Measurements from ENCODE around the gene DISC1. TPM values are rescaled to one million over a fixed set of nuclear protein-coding genes. Genes with fewer than 3 reads are reported as not detected.

The DISC1 gene
- total RNA-seq, 1 experiment from 2014 or later: 1.8 TPM

DNA sequence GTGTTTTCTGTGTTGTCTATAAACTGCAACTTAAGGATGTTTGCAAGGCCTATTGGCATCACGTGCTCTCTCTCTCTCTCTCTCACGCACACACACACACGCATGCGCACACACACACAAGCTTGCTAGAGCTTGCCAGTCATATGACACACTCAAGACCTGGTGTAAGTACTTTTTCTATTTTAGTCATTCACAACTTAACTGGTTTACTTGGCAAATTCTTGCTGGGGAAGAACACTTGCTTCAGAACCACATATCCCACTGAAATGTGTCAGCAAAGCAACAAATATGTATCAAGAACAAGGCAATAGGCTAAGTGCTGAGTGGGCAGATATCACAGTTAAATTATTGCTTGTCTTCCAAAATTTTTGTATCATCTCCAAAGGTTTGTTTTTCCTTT is 107.8 kb downstream of the DISC1 start:
- intact Hi-C loops (cut with micrococcal nuclease): no loop called here
- Histone ChIP-seq H3K27ac (ENCODE audit: low read depth, low read length) (no peak overlapping the region), H3K9me2 (ENCODE audit: insufficient read depth) (no peaks in the 10 kb centered on the region), H2AFZ (ENCODE audit: low read depth, low read length, poor library complexity, severe bottlenecking) (no peak overlapping the region), H3K27me3 (ENCODE audit: insufficient read depth, low read length) (no peaks in the 10 kb centered on the region), H3K4me1 (ENCODE audit: control insufficient read depth in 1 of 2, insufficient read depth in 2 of 2, low read length in 2 of 2) (no peaks in the 10 kb centered on the region), H3K4me3 (replicated peaks in 1 of 2; ENCODE audit: low read depth in 1 of 2, low read length in 2 of 2) (no peak overlapping the region), H3K36me3 (ENCODE audit: control insufficient read depth in 1 of 2, insufficient read depth in 2 of 2, low read length in 2 of 2) (no peaks in the 10 kb centered on the region), H3K4me2 (ENCODE audit: low read length) (no peak overlapping the region), H3K9me3 (ENCODE audit: control insufficient read depth in 1 of 2, insufficient read depth in 1 of 2, low read depth in 1 of 2, low read length in 2 of 2) (no peaks in the 10 kb centered on the region), H3K79me2 (ENCODE audit: insufficient read depth, low read length) (no peaks in the 10 kb centered on the region), H4K20me1 (ENCODE audit: insufficient read depth) (no peaks in the 10 kb centered on the region), H3K9ac (ENCODE audit: low read length) (no peak overlapping the region)
- ChIA-PET POLR2A (no interaction called here), CTCF (interaction anchor here (1.4 kb wide), 1 partner anchor 22 kb away, joined by 4 read pairs; no protein-coding TSS in a partner anchor), RAD21 (ENCODE audit: low non-redundant PET in 1 of 2, low total read pairs in 2 of 2, uncharacterized antibody in 2 of 2, unreplicated experiment in 2 of 2) (no interaction called here)
- ATAC-seq: no peak
- DNase-seq (ENCODE audit: low read depth, low spot score): no peak
- BruUV-seq (replicated peaks): no TSS peak
- no peak for TF ChIP-seq FOSL1 (IDR thresholded peaks at IDR 0.05; ENCODE audit: low read depth)
- TF ChIP-seq ELF1 (IDR thresholded peaks at IDR 0.05; ENCODE audit: borderline replicate concordance, low read depth): no peak
- no peak for TF ChIP-seq EZH2 (IDR thresholded peaks at IDR 0.05)
- TF ChIP-seq EZH2phosphoT487 (IDR thresholded peaks at IDR 0.05; ENCODE audit: borderline replicate concordance): no peak
- no peak for TF ChIP-seq EGR1 (IDR thresholded peaks at IDR 0.05; ENCODE audit: low read depth)
- TF ChIP-seq, protein P1, sequence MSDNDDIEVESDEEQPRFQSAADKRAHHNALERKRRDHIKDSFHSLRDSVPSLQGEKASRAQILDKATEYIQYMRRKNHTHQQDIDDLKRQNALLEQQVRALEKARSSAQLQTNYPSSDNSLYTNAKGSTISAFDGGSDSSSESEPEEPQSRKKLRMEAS (IDR thresholded peaks at IDR 0.05): no peak
- TF ChIP-seq, protein P2, sequence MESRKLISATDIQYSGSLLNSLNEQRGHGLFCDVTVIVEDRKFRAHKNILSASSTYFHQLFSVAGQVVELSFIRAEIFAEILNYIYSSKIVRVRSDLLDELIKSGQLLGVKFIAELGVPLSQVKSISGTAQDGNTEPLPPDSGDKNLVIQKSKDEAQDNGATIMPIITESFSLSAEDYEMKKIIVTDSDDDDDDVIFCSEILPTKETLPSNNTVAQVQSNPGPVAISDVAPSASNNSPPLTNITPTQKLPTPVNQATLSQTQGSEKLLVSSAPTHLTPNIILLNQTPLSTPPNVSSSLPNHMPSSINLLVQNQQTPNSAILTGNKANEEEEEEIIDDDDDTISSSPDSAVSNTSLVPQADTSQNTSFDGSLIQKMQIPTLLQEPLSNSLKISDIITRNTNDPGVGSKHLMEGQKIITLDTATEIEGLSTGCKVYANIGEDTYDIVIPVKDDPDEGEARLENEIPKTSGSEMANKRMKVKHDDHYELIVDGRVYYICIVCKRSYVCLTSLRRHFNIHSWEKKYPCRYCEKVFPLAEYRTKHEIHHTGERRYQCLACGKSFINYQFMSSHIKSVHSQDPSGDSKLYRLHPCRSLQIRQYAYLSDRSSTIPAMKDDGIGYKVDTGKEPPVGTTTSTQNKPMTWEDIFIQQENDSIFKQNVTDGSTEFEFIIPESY (IDR thresholded peaks at IDR 0.05; ENCODE audit: extremely low read depth, insufficient replicate concordance, low read length): no peak
- no peak for TF ChIP-seq SRF (IDR thresholded peaks at IDR 0.05; ENCODE audit: low read depth)
- TF ChIP-seq POLR2AphosphoS5 (IDR thresholded peaks at IDR 0.05; ENCODE audit: low read depth, low read length): no peak
- no peak for TF ChIP-seq POLR2A (IDR thresholded peaks at IDR 0.05; ENCODE audit: borderline replicate concordance, extremely low read depth, insufficient read depth, insufficient read length)
- TF ChIP-seq, protein P3, sequence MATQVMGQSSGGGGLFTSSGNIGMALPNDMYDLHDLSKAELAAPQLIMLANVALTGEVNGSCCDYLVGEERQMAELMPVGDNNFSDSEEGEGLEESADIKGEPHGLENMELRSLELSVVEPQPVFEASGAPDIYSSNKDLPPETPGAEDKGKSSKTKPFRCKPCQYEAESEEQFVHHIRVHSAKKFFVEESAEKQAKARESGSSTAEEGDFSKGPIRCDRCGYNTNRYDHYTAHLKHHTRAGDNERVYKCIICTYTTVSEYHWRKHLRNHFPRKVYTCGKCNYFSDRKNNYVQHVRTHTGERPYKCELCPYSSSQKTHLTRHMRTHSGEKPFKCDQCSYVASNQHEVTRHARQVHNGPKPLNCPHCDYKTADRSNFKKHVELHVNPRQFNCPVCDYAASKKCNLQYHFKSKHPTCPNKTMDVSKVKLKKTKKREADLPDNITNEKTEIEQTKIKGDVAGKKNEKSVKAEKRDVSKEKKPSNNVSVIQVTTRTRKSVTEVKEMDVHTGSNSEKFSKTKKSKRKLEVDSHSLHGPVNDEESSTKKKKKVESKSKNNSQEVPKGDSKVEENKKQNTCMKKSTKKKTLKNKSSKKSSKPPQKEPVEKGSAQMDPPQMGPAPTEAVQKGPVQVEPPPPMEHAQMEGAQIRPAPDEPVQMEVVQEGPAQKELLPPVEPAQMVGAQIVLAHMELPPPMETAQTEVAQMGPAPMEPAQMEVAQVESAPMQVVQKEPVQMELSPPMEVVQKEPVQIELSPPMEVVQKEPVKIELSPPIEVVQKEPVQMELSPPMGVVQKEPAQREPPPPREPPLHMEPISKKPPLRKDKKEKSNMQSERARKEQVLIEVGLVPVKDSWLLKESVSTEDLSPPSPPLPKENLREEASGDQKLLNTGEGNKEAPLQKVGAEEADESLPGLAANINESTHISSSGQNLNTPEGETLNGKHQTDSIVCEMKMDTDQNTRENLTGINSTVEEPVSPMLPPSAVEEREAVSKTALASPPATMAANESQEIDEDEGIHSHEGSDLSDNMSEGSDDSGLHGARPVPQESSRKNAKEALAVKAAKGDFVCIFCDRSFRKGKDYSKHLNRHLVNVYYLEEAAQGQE (IDR thresholded peaks at IDR 0.05; ENCODE audit: low read depth): no peak
- no peak for TF ChIP-seq TCF7L2 (IDR thresholded peaks at IDR 0.05; ENCODE audit: borderline replicate concordance, extremely low read depth, insufficient read depth, insufficient read length)
